ENCODE data around the gene TMPRSS6. TPM values are rescaled to one million over a fixed set of nuclear protein-coding genes. Genes with fewer than 3 reads are reported as not detected.

Gene TMPRSS6
- total and polyA plus RNA-seq, 2 donors (not counting 1 experiment from before 2014, with no cell fraction given): not detected

GRCh38 chr22:37100589-37101127 is 8.9 kb downstream of the TMPRSS6 start:
- no peak overlapping the region for H2AFZ ChIP-seq (ENCODE audit: low read length)
- H3K27me3 ChIP-seq (ENCODE audit: control insufficient read depth, insufficient read depth, low read length): peaks cover 10% of the 10 kb centered on the region
- no peak overlapping the region for H3K4me3 ChIP-seq (replicated peaks in 1 of 4; ENCODE audit: control extremely low read depth in 1 of 4, insufficient read depth in 1 of 4, low read depth in 3 of 4, low read length in 4 of 4)
- no peak for DNase-seq (ENCODE audit: low read depth in 2 of 2)
- no peaks in the 10 kb centered on the region for H3K4me1 ChIP-seq (ENCODE audit: control insufficient read depth, extremely low read depth, insufficient read depth, low read length)
- H3K9me3 ChIP-seq (ENCODE audit: control insufficient read depth, insufficient read depth, low read depth, low read length): no peaks in the 10 kb centered on the region
- H3K9ac ChIP-seq (ENCODE audit: insufficient read depth, low read length): no peak overlapping the region
- no peak overlapping the region for H3K4me2 ChIP-seq (ENCODE audit: extremely low read depth, insufficient read depth, low read length)
- TF ChIP-seq CTCF (conservative IDR thresholded peaks at IDR 0.05 in 1 of 2, IDR thresholded peaks at IDR 0.05 in 1 of 2; ENCODE audit: low read depth in 1 of 2, low read length in 2 of 2) (no peak), EZH2 (IDR thresholded peaks at IDR 0.05; ENCODE audit: low read length, missing control alignments) (no peak)
- H4K20me1 ChIP-seq (ENCODE audit: control insufficient read depth, extremely low read depth, insufficient read depth, low read length): no peaks in the 10 kb centered on the region
- no peaks in the 10 kb centered on the region for H3K79me2 ChIP-seq (ENCODE audit: control insufficient read depth, insufficient read depth, low read length)
- H3K36me3 ChIP-seq (ENCODE audit: control insufficient read depth, insufficient read depth, low read length): no peaks in the 10 kb centered on the region
- no peak overlapping the region for H3K27ac ChIP-seq (ENCODE audit: insufficient read depth, low read length)

GRCh38 chr22:37098976-37099591 is 10.4 kb downstream of the TMPRSS6 start:
- Histone ChIP-seq H3K27ac (ENCODE audit: insufficient read depth, low read length) (no peak overlapping the region), H3K4me1 (ENCODE audit: control insufficient read depth, extremely low read depth, insufficient read depth, low read length) (no peaks in the 10 kb centered on the region), H3K36me3 (ENCODE audit: control insufficient read depth, insufficient read depth, low read length) (no peaks in the 10 kb centered on the region), H4K20me1 (ENCODE audit: control insufficient read depth, extremely low read depth, insufficient read depth, low read length) (no peaks in the 10 kb centered on the region), H3K79me2 (ENCODE audit: control insufficient read depth, insufficient read depth, low read length) (no peaks in the 10 kb centered on the region), H3K9me3 (ENCODE audit: control insufficient read depth, insufficient read depth, low read depth, low read length) (no peaks in the 10 kb centered on the region), H3K9ac (ENCODE audit: insufficient read depth, low read length) (no peak overlapping the region), H2AFZ (ENCODE audit: low read length) (no peak overlapping the region), H3K4me2 (ENCODE audit: extremely low read depth, insufficient read depth, low read length) (no peak overlapping the region), H3K27me3 (ENCODE audit: control insufficient read depth, insufficient read depth, low read length) (peaks cover 9% of the 10 kb centered on the region), H3K4me3 (replicated peaks in 1 of 4; ENCODE audit: control extremely low read depth in 1 of 4, insufficient read depth in 1 of 4, low read depth in 3 of 4, low read length in 4 of 4) (no peak overlapping the region)
- TF ChIP-seq CTCF (conservative IDR thresholded peaks at IDR 0.05 in 1 of 2, IDR thresholded peaks at IDR 0.05 in 1 of 2; ENCODE audit: low read depth in 1 of 2, low read length in 2 of 2): no peak
- DNase-seq (ENCODE audit: low read depth in 2 of 2): peak in 1 of 2 donors; percentile 2

GRCh38 chr22:37097346-37097745 is 12.2 kb downstream of the TMPRSS6 start:
- Histone ChIP-seq H3K4me1 (ENCODE audit: control insufficient read depth, extremely low read depth, insufficient read depth, low read length) (no peaks in the 10 kb centered on the region), H3K79me2 (ENCODE audit: control insufficient read depth, insufficient read depth, low read length) (no peaks in the 10 kb centered on the region), H3K27ac (ENCODE audit: insufficient read depth, low read length) (no peak overlapping the region), H3K36me3 (ENCODE audit: control insufficient read depth, insufficient read depth, low read length) (no peaks in the 10 kb centered on the region), H2AFZ (ENCODE audit: low read length) (no peak overlapping the region), H3K4me2 (ENCODE audit: extremely low read depth, insufficient read depth, low read length) (no peak overlapping the region), H3K4me3 (replicated peaks in 1 of 4; ENCODE audit: control extremely low read depth in 1 of 4, insufficient read depth in 1 of 4, low read depth in 3 of 4, low read length in 4 of 4) (no peak overlapping the region), H3K27me3 (ENCODE audit: control insufficient read depth, insufficient read depth, low read length) (peaks cover 9% of the 10 kb centered on the region), H4K20me1 (ENCODE audit: control insufficient read depth, extremely low read depth, insufficient read depth, low read length) (no peaks in the 10 kb centered on the region), H3K9ac (ENCODE audit: insufficient read depth, low read length) (no peak overlapping the region), H3K9me3 (ENCODE audit: control insufficient read depth, insufficient read depth, low read depth, low read length) (no peaks in the 10 kb centered on the region)
- no peak for DNase-seq (ENCODE audit: low read depth in 2 of 2)
- TF ChIP-seq EZH2 (IDR thresholded peaks at IDR 0.05; ENCODE audit: low read length, missing control alignments) (no peak), CTCF (conservative IDR thresholded peaks at IDR 0.05 in 1 of 2, IDR thresholded peaks at IDR 0.05 in 1 of 2; ENCODE audit: low read depth in 1 of 2, low read length in 2 of 2) (no peak)
